OCI-M1 (cell line): Measurements from ENCODE around the gene COL12A1.
"Not testable (repeated sequence)": the region's sequence is repeated elsewhere in the genome, so short reads cannot be mapped to it uniquely, and the experiment has no call there.

Source experiments
- DNase-seq: peaks from one replicate; lab custom pipeline; 2025; lab: John Stamatoyannopoulos, UW

COL12A1 gene

DNA sequence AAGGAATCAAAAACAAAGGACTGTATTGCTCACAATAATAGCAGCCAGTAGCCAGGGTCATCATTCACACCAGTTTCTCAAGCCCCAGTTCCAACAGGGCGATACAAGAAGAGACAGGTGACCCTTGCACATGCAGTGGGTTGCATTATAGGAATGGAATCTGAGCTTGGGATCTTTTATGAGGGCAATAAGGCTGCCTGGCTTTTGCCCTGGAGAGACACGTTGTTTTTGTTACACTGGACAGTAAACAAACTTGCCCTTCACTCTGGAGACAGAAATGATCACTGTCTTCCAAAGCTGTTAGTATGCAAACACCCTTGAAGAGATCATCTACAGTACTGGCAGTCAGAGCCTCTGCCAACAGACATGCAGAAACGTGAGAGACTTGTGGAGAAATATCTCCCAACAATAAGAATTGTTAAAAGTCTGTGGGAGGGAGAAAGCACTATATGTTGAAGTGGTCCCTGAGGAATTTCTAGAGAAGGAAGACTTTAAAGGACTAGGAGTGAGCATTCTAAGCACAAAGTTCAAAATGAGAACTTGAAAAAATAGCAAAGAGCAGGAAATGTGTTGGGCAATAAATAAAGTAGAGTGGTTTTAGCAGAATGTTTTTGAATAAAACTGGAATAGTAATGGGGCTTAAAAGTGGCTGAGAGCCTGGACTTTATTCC is 6.2 kb upstream of the COL12A1 start:
- no peak for DNase-seq

DNA sequence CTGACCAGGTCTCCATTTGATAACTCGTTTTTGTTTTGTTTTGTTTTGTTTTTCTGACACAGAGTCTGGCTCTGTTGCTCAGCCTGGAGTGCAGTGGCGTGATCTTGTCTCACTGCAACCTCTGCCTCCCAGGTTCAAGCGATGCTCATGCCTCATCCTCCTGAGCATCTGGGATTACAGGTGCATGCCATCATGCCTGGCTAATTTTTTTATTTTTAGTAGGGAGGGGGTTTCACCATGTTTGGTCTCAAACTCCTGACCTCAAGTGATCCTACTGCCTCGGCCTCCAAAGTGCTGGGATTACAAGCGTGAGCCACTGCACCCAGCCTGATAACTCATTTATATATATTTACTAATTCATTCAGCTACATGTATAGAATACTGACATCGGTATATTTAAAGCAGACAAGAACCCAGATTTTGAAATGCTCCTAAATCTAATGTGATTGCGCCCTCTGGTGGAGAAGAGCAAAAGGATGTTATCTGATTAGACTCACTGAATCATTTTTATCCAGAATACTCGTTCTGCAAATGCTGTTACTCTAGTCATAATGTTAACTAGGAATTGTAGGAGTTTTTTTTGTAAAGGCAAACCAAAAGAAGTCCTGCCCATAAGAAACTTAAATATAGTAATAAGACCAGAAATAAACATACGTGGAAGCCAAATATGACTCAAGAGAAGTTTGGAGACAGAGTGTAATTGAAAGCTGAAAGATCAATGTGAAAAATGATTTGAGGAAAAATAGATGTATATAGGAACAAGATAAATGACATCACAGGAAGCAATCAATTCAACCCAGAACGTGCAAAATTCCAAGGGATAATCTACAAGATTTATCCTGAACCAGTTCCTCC is 5.3 kb upstream of the COL12A1 start:
- peak; percentile 87 for DNase-seq

DNA sequence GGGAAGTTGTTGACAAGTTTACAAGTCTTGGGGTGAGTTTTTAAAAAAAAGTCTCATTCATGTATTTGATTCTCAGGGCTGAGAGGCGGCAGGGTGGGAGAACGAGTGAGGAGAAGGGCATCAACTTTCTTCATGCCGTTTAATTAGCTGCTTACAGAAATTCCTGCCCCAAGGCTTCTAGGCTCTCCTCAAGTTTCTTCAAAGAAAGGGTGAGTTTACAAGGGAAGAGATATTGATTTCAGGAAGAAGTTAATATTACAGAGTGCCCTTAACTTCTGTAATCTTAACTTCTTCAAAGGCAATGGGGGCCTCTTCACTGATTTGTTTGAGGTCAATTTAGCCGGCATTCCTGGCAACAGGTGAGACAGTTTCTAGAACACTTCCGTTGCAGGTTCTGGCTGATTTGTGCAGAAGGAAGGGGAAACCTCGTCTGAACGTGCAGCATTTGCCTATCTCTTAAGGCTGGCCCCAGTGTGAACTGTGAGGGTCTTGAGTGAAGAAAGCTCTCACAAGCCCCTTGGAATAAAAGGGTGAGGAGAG is 3.4 kb upstream of the COL12A1 start:
- DNase-seq = no peak

DNA sequence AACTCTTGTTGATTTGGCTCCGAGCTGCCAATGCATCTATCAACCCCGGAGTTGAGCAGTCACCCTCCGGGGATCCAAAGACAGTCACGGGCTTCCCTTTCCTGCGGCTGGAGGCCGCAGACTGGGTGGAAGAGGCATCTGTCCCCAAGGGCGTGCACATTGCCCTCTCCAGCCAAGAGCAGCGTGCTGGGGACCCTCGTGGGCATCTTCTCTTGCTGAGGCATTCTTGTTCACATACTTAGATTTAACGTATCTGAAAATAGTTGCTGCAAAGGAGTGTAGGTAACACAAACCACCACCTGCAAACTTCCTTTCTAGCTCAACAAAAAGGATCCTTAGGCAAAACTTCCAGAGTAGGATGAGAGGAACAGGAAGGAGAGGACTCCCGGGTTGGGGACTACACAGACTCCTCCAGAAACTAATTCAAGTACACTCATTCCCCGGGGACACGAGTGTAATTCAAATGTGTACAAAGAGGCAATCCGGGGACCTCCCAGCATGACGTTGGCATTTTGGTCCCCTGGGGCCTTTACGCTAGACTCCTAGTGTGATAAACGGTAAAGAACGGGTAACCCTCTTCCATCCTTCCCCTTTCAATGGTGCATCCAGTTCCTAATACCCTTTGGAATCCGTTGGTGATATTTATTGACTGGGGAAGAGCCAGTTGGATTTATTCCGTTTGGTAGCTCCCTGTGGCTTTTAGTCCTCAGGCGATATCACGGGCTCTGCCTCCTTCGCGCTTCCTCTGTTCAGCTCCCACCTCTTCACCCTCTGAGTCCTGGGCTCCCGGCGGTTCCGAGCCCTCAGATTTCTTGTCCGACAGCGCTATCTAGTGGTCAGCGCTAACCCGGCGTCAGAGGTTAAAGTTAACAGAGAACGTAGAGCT is 2.7 kb upstream of the COL12A1 start:
- peak; percentile 93 for DNase-seq

DNA sequence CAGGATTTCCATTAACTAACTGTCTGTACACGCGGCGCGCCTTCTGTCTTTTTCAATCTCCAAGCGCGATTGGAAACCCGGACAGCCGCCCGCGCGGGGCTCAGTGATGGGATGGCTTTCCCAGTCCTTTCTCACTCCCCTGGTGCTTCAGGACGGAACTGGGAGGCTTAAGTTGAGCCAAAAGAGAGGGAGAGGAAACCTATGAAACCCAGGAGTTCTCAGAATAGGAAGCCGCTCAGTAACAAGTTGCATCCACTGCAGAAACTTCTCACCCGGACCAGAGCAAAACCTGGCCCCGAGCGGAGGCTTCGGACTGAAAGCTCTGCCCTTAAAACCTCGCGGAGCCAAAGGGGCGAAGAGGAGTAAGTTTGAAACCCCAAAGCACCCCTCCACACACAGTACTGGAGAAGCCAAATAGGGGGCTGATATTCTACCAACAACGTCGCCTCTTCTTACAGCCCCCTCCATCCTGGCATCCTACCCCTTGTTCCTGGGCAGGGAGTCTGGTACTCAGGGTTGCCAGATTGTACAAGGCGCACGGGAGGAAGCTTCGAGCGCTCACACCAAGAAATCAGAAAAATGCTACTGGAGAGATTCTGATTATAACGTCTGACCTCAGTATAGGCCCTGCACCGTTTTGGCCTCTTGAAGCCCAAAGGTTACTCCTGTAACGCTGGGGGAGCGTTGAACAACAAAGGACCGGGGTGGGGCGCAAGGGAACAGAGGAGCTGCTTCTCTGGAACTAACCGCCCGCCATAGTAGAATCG is 906 bp upstream of the COL12A1 start:
- DNase-seq = no peak

DNA sequence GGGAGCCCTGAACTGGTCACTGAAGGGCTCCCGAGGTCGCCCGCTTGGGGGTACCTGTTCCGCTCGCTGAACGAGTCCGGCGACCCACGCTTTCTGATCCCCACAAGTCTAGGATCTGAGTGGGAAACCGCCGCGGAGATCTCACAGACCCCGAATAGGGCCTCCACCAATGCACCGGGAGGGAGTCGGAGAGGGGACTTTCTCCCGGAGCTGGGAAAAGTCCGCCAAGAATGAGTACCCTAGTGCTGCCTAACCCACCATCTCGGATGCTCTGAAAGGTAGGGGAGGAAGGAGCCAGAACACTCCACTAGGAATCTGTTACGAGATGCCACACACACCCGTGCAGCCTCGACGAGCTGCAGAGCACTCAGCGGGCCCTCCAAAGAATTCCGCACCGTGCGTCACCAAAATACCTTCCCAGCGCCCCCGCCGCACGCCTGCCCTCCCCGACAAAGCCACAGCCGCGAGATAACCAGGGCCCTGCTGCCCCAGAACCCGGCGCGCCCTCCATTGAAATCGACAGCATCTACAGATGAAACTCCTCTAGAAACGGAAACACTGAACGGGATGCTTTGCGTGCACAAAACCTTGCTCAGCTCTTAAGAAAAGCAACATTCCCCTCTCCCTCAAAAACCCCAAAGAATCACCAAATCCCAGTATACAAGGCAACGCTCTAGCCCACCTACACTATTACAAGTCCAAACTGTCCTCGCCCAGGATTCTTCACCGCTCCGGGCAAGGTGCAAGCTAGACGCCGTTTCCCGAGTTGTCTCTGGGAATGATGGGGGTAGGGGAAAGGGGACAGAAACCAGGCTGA is 686 bp downstream of the COL12A1 start:
- DNase-seq = no peak

DNA sequence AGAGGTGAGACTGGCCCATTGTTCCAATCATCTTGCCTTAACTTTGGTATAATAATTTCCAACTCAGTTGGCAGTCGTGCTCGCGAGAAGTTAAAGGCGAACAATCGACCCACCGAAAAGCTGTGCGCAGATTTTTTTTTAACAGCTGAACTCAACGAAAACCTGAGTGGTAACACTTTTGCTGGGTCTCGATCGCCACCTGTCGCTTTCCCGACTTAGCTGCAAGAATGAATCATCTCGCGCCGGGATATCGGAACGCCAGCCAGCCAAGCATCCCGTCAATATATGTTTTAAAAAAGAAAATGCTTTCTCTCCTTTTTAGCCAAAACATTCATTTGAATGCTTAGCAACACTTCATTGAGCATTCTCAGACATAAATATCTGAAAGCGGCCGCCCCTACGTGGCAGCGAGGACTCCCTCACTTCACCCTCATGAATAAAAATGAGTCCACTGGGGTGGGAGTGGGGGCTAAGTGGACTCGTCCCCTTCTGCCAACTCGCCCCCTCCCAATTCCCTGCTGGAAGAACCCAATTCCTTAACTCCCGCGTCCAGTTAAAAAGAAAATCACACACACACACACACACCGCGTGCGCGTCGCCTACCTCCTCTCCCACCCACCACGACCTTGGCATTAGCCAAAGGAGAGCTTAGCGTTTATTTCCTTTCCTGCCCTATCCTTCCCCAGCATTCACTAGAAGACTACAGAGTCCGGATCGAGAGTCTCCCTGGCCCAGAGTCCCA is 1.5 kb downstream of the COL12A1 start:
- DNase-seq = peak; percentile 39

DNA sequence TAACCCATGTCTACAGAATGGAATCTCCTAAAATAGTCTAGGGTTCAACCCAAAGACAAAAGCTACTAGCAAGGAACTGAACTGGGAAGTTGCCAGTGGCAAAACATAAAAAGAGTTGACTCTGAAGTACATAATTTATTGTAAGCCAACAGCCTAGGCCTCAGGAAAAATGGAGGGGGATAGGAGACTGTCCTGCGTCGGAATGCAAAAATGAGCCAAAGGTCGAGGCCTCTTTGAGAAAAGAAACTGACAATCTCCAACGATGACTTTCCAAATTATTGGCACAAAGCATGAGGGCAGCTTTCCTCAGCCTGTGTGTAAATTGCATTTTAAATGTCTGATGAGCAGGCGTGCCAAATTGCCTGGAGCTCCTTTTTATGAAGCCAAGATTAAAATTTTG is 2.1 kb downstream of the COL12A1 start:
- DNase-seq = no peak

DNA sequence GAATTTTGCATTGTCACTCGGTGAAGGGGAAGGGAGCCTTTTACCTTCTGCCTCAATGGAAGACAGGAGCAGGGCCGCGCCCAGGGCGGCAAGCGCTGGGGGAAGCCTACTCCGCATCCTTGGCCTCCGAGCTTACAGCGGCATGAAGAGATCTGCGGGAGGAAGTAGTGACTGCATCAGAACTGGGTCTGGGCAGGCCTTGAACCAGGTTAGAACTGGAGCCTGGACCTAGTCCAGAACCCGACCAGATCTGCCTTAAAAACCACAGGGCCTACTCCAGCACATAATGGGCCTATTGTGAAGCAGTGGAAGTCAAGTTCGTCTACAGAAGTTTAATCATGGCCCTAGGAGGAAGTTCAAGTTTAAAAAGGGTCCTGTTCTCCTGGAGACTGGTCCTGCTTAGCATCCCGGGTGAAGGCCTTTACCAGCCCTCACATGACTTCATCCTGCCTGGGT is 3.1 kb downstream of the COL12A1 start:
- no peak for DNase-seq

DNA sequence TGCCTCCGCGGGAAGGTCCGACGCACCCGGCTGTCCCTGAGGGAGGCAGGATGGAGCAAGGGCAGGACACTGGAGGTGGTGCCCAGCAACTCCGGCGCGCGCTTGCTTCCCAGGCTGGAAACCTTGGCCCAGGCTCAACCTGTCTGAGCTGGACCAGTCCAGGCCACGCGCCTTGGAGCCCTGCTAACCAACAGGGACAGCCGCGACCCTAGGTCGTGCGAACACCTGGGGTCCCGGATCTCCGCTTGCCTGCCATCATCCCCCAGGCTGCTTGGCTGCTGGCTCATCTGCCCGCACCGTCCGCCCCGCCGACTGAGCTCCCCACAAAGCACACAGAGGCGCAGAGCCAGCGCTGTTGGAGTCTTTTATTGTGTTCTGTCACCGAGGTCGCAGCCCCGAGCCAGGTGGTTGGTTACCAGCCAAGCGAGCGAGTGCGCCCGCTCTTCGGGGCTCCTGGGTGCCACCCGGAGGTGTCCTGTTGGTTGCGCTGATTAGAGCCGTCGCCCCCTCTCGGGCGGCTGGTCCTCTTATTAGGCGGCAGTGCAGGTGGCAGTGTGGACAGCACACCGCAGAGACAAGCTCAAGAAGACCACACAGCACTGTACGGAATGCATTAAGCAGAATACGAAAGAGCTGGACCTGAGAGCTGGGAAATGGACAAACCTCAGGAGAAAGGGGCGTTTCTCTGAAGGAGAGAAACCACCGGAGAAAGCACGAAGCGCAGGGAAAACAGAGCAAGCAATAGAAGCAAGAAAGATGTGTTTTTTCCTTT is 3.8 kb downstream of the COL12A1 start:
- DNase-seq = no peak

DNA sequence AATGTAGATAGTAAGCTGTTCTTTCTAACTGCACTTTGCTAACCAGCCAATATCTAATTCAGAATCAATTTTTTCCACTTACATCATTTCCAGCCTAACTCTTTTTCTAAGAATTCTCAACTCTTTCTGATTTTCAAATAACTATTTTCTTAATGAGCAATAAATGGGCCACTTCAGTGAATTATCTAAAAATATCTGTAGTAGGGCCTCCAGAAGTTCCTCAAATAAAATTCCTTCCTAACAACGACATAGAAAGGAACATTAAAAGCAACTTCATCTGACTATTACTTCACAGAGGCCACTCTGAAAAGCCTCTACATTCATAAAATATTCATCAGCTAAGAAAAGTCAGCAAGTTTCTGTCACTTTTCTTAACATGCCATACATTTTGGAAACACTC is 4.8 kb downstream of the COL12A1 start:
- DNase-seq = no peak

DNA sequence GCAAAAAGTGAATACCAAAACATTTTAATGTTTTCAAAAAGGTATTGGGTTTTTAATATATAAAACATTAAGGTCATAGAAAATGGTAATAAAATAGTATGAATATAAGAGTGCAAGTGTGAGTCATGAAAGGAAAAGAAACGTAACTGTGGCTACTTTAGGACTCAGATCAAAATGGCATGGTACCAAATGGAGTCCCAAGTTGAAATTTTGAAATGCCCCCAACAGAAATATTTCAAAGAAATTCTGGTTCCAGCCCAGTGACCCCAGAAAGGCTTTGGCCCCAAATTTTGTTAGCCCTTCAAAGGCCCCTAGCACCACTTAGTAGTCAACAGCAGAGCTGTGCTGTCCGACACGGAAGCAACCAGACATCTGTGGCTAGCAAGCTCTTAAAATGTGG is 6.0 kb downstream of the COL12A1 start:
- DNase-seq = no peak

DNA sequence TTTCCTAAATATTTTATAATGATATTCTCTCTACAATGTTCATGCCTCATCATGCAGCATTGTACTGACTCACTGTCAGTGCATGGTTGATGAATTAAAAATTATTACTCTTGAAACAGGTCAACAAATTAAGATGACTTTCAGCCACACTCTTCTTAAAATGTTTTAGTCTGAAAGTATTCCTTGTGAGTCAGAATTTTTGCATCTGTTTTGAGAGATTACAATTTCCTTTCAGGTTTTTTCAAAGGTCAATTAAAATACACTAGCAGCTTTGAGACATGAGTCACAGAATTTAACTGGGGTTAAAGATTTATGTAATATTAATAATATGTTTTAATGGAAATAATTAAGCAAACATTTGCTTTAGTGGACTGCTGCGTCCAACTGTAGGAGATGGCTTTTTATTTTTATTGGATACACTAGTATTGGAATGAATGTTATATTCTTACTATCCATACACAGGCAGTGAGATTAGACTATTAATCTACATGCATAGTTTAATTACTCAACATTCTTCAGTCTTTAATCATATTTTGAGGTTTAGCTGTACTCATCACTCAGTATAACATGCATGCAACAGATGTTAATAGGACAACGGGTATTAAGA is 9.7 kb downstream of the COL12A1 start:
- DNase-seq = no peak

DNA sequence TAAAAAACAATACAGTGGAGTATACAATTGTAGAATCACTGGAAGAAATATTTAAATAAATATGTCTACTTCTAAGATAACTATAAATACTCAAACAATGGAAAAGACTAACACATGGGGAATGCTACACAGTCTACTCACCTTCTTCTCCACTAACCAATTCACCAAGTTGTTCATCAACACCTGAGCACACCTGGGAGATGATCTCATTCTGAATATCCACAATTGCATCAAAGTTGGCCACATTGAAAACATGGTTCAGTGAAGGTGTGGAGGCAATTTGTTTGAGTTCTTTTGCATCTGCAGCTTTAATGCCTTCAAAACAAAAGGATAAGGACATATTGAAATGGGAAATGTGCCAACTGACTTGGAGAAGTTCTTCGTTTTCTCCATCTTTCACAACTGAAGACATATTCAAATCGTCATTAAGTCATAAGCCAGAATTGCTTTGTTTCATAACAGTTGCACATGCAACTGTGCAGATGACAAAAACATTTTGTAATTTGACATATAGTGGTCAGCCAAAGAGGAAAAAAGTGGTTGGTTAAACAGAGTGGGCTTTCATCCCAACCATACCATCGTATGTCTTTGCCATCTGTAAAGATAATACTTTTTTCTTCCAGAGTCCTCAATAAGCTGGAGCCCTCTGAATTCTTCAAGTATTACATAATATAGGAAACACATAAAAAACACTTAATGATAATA is 17.5 kb downstream of the COL12A1 start:
- no peak for DNase-seq

DNA sequence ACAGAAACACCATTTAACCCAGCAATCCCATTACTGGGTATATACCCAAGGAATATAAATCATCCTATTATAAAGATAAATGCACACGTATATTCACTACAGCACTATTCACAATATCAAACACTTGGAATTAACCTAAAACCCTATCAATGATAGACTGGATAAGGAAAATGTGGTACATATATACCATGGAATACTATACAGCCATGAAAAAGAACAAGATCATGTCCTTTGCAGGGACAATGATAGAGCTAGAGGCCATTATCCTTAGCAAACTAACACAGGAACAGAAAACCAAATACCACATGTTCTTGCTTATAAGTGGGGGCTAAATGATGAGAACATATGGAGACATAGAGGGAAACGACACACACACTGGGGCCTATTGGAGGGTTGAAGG is 19.3 kb downstream of the COL12A1 start:
- DNase-seq = not testable (repeated sequence)

DNA sequence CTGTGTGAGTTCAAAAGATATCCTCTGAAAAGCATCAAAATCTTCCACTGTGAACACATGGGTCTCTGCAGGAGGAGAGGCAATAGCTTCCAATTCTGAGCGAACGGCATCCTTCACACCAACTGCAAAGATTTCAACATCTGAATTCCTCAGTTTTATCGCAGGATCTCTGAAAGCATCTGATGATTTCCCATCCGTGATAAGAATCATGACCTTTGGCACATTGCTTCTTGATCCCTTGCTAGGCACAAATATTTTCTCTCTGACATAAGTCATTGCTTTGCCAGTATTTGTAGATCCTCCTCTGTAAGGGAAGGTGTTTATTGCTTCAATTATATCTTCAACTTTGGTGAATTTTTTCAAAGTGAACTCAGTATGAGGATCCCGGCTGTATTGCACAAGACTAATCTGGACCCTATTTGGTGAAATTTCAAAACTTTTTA is 22.7 kb downstream of the COL12A1 start:
- no peak for DNase-seq

DNA sequence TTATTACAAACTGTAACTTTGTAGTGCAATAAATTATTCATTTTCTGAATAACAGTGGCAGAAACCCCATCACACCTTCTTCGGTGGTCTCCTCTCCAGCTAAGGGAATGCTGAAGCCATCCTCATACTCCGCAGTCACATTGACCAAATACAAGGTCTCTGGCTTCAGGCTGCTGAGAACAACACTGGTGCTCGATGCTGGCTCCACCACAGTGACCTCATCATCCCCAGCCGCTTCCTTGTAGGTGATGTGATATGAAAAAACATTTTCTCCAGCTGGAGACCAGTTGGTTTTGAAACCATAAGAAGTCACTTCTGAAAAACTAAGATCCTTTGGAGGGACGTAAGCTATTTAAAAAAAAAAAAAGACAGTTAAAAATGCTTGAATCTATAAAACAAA is 25.0 kb downstream of the COL12A1 start:
- no peak for DNase-seq

DNA sequence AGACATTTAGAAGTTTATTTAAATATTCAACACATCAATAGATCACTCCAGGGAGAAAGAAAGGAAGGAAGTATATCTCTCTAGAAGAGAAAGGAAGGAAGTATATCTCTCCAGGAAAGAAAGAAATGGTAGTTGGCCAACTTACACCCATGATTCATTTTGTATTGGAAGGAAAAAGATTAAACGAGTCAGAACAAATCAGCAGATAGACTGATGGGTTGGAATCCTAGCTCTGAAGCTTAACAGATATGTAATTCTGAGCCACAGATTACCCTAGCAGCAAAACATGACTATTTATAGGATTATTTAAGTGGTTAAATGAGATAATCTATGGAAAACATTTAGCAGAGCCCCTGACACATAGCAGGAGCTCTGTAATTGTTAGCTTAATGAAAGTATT is 27.1 kb downstream of the COL12A1 start:
- DNase-seq = no peak
